Lower lobe of right lung (tissue), 2 donors: ENCODE measurements around the gene CDH23. TPM values are rescaled to one million over a fixed set of nuclear protein-coding genes. Genes with fewer than 3 reads are reported as not detected.

Experiments used
- ATAC-seq, 2 donors: fragments of 200-7000 bp; cut with Tn5 transposase; one replicate each; pipeline ENCODE4 v1.9.1; 2020 to 2022; ENCODE audit warnings: mild to moderate bottlenecking in 2 of 2, moderate library complexity in 2 of 2
- DNase-seq: peaks from one replicate; pipeline ENCODE4 v3.0.0-alpha.2; 2020
- H3K27ac ChIP-seq: fragments of 200-600 bp; one replicate; pipeline ENCODE4 v1.8.0; 2022
- H3K27me3 ChIP-seq: fragments of 200-600 bp; one replicate; pipeline ENCODE4 v1.8.0; 2022; ENCODE audit warnings: low read depth
- H3K36me3 ChIP-seq: fragments of 200-600 bp; one replicate; pipeline ENCODE4 v1.8.0; 2022; ENCODE audit warnings: mild to moderate bottlenecking
- H3K4me1 ChIP-seq: fragments of 200-600 bp; one replicate; pipeline ENCODE4 v1.8.0; 2022
- H3K4me3 ChIP-seq: fragments of 200-600 bp; one replicate; pipeline ENCODE4 v1.8.0; 2022; ENCODE audit warnings: mild to moderate bottlenecking
- H3K9me3 ChIP-seq: fragments of 200-600 bp; one replicate; pipeline ENCODE4 v1.8.0; 2022
- intact Hi-C: fragments of 100-400 bp; cut with DNase I; formaldehyde crosslinking; loops from one replicate; pipeline ENCODE4 v1.11.0; 2022
- total RNA-seq: library from RNA; stranded (reverse); fragmentation: NEBNext Ultra II Directional; extraction: Animal tissue kit (Norgen Biotek cat#: 25700); gene quantifications from one replicate; pipeline ENCODE4 v1.2.1, GENCODE V29; 2021
- TF ChIP-seq, protein P1 (sequence below): fragments of 200-600 bp; IDR thresholded peaks from one replicate; pipeline ENCODE4 v1.8.0; 2022; ENCODE audit warnings: antibody characterized with exemption, mild to moderate bottlenecking
- donor health status: DM: no; HTN: yes; CAD: no; lungs with severe emphysema.

Gene CDH23
- total RNA-seq, 1 donor from 2014 or later = 9.4 TPM

DNA sequence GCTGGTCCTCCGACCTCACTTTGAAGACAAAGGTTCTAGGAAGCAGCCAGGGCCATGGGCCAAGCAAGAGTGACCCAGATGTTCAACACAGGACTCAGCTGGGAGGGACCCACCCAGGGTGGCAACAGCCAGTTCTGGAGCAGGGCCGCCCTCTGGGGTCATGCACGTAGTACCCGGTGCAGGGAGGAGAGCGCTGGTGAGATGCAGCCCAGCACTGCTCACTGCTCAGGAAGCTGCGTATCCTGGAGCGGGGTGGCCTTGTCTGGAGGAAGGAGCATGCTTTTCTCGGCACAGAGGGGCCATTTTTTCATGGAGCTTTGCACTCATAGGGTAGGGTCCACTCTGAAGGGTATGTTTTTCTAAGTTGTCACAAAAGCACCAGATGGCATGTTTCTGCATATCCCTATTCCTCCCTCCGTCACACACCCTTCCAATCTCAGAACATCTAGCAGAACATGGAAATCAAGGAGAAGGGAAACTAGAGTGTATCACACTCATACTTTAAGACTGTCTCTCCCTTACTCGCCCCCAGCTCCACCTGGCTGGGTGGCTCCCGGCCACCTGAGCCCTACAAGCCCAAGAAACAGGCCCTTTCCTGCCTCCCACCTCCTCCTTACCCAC lies 132.6 kb downstream of the CDH23 start:
- H3K36me3 ChIP-seq = no peaks in the 10 kb centered on the region
- intact Hi-C loops = no loop called here
- H3K27ac ChIP-seq = no peak overlapping the region
- no peak for DNase-seq
- ATAC-seq = no peak
- H3K27me3 ChIP-seq = no peaks in the 10 kb centered on the region
- no peak overlapping the region for H3K4me3 ChIP-seq
- no peaks in the 10 kb centered on the region for H3K4me1 ChIP-seq
- TF ChIP-seq, protein P1, sequence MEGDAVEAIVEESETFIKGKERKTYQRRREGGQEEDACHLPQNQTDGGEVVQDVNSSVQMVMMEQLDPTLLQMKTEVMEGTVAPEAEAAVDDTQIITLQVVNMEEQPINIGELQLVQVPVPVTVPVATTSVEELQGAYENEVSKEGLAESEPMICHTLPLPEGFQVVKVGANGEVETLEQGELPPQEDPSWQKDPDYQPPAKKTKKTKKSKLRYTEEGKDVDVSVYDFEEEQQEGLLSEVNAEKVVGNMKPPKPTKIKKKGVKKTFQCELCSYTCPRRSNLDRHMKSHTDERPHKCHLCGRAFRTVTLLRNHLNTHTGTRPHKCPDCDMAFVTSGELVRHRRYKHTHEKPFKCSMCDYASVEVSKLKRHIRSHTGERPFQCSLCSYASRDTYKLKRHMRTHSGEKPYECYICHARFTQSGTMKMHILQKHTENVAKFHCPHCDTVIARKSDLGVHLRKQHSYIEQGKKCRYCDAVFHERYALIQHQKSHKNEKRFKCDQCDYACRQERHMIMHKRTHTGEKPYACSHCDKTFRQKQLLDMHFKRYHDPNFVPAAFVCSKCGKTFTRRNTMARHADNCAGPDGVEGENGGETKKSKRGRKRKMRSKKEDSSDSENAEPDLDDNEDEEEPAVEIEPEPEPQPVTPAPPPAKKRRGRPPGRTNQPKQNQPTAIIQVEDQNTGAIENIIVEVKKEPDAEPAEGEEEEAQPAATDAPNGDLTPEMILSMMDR = no peak
- H3K9me3 ChIP-seq = no peaks in the 10 kb centered on the region

DNA sequence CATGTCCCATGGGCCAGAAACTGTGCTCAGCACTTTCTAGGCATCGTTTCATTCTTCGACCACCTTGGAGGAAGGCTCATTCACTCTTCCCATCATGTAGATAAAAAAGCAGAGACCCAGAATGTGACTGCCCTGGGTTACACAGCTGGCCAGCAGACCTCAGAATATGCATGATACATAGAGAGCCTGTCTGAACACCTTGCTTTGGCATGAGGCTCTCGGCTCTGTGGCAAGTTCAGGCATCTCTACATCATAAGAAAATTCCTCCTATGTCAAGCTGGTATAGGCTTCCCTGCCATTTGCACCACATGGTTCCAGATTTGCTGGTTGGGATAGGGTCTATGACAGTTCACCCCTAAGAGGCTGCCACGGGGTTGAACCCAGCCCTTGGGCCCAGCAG lies 134.1 kb downstream of the CDH23 start:
- Histone ChIP-seq H3K9me3 (no peaks in the 10 kb centered on the region), H3K4me1 (no peaks in the 10 kb centered on the region), H3K27ac (no peak overlapping the region), H3K4me3 (no peak overlapping the region), H3K27me3 (no peaks in the 10 kb centered on the region), H3K36me3 (no peaks in the 10 kb centered on the region)
- intact Hi-C loops = no loop called here
- TF ChIP-seq, protein P1 = no peak
- DNase-seq (no peak), ATAC-seq (no peak)

DNA sequence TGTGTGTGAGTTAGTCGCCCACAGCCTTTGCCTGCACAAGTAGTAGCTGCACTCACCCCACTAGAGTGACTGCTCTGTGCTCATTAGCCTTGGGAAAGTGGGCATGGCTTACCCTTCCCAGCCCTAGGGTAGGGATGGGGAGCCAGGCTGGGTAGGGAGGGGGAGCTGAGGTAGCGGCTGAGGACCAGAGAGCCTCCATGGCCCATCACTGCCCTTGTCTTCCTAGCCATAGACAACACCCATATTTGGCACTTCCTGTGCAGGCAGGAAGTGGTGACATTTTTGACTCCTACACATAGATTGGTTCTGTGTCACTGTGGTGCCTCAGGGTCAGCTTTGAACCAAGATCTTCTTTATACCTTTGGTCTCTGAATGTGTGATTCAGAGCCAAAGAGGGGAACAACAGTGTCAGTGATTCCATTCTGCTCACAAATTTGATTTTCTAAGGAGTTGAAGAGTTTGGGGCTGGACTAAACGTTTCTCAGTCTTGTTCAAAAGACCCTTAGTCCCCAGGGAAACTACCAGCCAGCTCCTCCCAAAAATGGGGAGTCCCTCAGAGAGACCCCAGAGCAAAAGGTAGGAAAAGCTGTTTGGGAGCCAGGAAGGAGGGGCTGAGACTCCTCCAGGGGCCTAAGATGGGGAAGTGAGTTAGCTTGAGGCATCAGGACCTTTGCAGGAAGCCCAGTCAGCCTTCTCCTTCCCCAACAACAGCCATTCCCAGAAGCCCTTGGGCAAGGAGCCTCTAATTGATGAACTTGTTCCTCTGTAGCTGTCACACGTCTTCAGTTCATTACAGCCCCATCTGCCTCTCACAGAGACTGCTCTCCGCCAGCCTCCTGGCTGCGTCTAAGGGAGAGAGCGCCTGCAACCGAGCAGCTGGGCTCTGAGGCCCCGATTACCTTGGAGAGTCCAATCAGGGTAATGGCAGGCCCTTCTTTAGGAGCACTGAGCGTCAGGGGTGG lies 135.0 kb downstream of the CDH23 start:
- no peak for ATAC-seq
- no peaks in the 10 kb centered on the region for H3K27me3 ChIP-seq
- H3K27ac ChIP-seq = no peak overlapping the region
- H3K4me3 ChIP-seq = no peak overlapping the region
- no peak for DNase-seq
- no peaks in the 10 kb centered on the region for H3K4me1 ChIP-seq
- no peaks in the 10 kb centered on the region for H3K36me3 ChIP-seq
- TF ChIP-seq, protein P1 = no peak
- intact Hi-C loops = no loop called here
- H3K9me3 ChIP-seq = no peaks in the 10 kb centered on the region

DNA sequence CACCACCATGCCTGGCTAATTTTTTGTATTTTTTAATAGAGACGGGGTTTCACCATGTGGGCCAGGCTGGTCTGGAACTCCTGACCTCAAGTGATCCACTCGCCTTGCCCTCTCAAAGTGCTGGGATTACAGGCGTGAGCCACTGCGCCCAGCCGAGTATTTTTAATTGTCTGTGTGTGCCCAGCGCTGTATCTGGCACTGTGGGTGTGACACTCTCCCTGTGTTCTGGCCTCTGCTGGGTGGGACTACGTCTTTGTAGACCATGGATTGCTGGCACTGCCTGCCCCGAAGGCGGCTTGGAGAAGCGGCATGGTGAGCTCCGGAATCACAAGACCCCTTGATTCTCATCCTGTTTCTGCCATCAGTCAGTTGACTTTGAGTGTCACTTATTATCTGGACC lies 136.2 kb downstream of the CDH23 start:
- ATAC-seq (no peak), DNase-seq (no peak)
- H3K27me3 ChIP-seq = no peaks in the 10 kb centered on the region
- no peak overlapping the region for H3K4me3 ChIP-seq
- intact Hi-C loops = no loop called here
- H3K9me3 ChIP-seq = no peaks in the 10 kb centered on the region
- H3K4me1 ChIP-seq = no peaks in the 10 kb centered on the region
- TF ChIP-seq, protein P1 = no peak
- no peak overlapping the region for H3K27ac ChIP-seq
- no peaks in the 10 kb centered on the region for H3K36me3 ChIP-seq

DNA sequence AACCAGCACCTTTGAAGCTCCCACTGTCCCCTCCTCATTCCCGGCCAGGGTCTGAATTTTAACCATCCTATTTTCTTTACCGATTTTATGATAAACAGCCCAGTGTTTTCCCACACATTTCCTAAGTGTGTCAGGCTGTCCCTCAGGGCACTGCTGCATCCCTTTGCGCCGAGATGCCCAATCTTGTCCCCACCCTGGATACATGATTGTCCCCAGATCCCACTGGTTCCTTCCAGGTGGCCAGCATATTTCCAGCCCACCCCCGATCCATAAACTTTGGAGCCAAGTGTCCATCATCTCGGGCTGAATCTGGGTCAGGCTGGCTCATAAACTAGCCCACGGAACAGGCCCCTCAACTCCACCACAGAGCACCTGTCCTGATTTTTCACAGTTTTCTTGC lies 137.2 kb downstream of the CDH23 start:
- TF ChIP-seq, protein P1 = no peak
- Histone ChIP-seq H3K36me3 (no peaks in the 10 kb centered on the region), H3K4me1 (no peaks in the 10 kb centered on the region), H3K27ac (no peak overlapping the region), H3K27me3 (no peaks in the 10 kb centered on the region), H3K4me3 (no peak overlapping the region), H3K9me3 (no peaks in the 10 kb centered on the region)
- no peak for ATAC-seq
- intact Hi-C loops = no loop called here
- no peak for DNase-seq
